GM19397 (cell line): Measurements from ENCODE around the gene GKN1.
"Not testable (repeated sequence)": the region's sequence is repeated elsewhere in the genome, so short reads cannot be mapped to it uniquely, and the experiment has no call there.

Experiments
- ATAC-seq: cut with Tn5 transposase; IDR thresholded peaks from one replicate; pipeline ENCODE4 v1.9.1; 2021; ENCODE audit warnings: mild to moderate bottlenecking, moderate library complexity; ENCODE audit not compliant: unreplicated experiment

Gene GKN1

DNA sequence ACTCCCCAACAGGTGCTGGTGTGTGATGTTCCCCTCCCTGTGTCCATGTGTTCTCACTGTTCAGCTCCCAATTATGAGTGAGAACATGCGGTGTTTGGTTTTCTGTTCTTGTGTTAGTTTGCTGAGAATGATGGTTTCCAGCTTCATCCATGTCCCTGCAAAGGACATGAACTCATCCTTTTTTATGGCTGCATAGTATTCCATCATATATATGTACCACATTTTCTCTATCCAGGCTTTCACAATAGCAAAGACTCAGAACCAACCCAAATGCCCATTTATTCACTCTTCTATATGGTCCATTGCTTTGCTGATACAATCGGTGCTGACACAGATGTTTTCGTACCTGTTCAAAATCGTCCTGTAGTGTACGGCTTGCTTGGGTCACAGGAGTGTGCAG lies 19.0 kb upstream of the GKN1 start:
- not testable (repeated sequence) for ATAC-seq

DNA sequence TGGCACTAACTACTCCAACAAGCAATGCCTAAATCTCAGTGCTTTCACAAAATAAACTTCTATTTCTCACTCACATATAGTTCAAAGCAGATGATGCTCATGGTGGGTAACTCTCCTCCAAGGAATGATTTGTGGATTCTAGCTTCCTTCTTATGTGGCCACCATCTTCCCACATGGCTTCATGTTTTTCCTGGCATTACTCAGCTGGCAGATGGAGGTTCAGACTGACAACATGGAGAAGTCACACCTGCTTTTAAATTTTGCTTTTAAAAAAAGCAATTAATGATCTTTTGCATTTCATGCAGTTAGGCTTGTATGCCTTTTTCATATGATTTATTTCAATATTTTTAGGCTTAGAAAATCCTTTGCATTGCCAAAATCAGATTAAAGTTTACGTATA lies 15.4 kb upstream of the GKN1 start:
- ATAC-seq = no peak

- ATAC-seq = no peak
Observed at GRCh38 chr2:68961380-68961779, 13.1 kb upstream of the GKN1 start.

- ATAC-seq = no peak
Observed at GRCh38 chr2:68964282-68964681, 10.2 kb upstream of the GKN1 start.

DNA sequence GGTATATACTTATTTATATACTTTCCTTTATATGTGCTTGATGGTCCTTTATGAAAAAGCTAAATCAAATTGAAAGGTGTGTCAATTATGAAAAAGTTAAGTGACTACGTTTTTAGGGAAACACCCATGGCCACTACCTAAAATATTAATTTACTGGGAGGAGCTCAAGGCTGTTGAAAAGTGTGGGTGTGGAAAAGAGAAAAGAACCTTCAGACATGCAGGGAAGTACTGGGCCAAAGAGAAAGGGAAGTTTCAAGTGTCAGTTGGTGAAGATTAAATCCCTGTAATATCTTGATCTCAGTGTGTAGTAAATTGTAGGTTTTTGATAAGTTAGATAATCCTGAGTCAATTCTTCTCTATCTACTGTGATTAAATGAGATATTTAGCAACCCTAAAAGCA lies 6.2 kb upstream of the GKN1 start:
- no peak for ATAC-seq

DNA sequence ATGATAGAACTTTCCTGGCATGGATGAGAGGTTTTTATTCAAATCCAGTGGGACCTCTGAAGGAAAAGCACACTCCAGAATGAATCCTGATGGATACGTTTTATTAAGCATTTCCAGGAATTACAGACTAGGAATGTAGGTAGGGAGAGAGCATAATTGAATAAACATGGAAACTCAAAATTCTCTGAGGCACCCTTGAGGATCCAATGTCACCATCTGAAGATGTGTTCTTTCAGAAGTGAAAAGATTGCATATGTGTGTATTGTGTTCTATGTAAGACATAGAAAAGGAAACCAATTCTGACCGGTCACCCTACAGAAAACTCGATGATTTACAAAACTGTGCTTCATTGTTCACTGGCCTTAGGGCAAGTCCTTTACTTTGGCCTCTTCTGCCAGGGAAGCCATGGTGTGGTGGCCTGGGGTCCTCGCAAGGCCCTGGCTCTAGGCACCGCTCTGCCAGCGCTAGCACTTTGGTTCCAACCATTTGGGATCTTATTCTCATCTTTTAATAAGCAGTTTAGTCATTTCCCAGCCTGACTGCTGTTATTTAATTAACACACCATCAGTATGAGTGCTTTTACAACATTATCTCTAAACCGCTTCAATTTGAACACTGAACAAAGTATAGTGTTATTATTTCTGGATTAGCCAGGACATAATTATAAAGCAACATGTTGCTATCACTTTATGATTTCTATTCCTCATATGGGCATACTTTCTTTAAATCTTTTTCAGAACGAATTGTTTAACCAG lies 4.5 kb upstream of the GKN1 start:
- ATAC-seq = no peak

- no peak for ATAC-seq
Observed at GRCh38 chr2:68970566-68971265, 3.7 kb upstream of the GKN1 start.

DNA sequence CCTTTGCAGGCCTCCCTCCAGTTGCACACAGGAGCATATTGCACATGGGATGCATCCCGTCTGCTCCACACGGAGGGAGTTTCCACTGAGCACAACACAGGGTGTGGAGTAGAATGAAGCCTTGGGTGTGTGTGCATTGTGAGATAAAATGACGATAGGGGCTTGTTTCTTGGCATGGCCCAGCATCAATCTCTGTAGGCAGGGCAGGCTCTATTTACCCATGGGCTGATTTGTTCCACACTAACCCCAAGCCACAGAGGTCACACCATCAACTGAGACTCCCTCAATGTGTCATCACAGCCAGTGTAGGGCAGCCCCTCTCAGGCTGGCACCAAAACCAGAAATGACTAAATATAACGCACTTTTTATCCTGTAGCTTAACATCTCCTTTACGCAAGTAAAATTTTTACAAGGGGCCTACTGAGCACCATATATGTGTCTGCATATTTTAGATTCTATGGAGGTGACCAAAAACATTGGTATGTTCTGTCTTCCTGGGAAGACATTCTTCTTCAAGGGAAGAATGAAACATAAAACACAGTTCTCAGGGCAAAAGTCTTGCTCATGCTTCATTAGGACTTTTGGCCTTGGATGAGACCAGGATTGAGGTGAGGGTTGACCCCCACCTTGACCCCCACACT lies 2.7 kb upstream of the GKN1 start:
- ATAC-seq = no peak

- no peak for ATAC-seq
Observed at GRCh38 chr2:68974946-68975665, 670 bp downstream of the GKN1 start.

- ATAC-seq = no peak
Observed at GRCh38 chr2:68975844-68976243, 1.4 kb downstream of the GKN1 start.

DNA sequence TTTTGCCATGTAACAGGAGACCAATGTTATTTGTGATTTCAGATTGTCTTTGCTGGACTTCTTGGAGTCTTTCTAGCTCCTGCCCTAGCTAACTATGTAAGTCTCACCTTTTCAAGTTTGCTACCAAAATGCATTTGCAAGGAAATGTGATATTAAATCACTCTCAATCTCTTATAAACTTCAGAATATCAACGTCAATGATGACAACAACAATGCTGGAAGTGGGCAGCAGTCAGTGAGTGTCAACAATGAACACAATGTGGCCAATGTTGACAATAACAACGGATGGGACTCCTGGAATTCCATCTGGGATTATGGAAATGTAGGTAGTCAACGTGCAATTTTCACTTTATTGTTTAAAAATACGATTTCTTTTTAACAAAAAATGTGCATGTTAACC lies 3.0 kb downstream of the GKN1 start:
- ATAC-seq = no peak

DNA sequence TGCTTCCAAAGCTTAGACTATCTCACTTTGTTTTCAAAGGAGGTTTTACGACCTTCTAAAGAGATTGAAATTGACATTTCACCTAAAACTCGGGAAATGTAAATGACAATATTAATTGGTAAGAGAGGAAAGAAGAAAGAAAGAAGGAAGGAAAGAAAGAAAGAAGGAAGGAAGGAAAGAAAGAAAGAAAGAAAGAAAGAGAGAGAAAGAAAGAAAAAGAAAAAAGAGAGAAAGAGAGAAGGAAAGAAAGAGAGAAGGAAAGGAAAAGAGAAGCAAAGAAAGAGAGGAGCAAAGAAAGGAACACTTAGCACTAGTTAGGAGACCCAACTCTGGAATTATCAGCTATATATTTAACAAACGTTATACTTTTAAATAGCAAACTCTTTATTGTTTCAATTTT lies 3.7 kb downstream of the GKN1 start:
- ATAC-seq = no peak

GRCh38 chr2:68980956-68981355 lies 6.5 kb downstream of the GKN1 start:
- no peak for ATAC-seq

GRCh38 chr2:68987021-68987503 lies 12.6 kb downstream of the GKN1 start:
- ATAC-seq = no peak

- ATAC-seq = no peak
Observed at GRCh38 chr2:68989035-68989434, 14.6 kb downstream of the GKN1 start.

- ATAC-seq = no peak
Observed at GRCh38 chr2:68992341-68992740, 17.9 kb downstream of the GKN1 start.

DNA sequence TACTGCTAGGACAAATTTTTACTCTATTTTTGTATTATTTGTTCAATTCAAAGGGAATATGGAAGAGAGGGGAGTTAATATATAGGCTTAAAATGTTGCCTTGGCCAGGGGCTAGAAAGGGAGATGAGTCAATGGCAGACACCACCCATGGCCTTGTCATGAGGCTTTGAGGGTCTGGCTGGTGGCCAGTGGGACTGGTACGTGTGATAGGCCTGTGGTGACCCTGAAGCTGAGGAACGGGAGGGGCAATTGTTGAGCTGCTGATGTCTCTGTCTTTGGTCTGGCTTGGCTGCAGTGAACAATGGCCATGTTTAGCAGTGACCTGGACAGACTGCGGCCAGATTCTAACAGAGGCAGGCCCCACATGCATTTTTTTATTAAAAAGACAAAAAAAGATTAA lies 18.5 kb downstream of the GKN1 start:
- no peak for ATAC-seq

GRCh38 chr2:68993660-68994059 lies 19.2 kb downstream of the GKN1 start:
- ATAC-seq = no peak

GRCh38 chr2:68994864-68995263 lies 20.4 kb downstream of the GKN1 start:
- ATAC-seq = no peak

DNA sequence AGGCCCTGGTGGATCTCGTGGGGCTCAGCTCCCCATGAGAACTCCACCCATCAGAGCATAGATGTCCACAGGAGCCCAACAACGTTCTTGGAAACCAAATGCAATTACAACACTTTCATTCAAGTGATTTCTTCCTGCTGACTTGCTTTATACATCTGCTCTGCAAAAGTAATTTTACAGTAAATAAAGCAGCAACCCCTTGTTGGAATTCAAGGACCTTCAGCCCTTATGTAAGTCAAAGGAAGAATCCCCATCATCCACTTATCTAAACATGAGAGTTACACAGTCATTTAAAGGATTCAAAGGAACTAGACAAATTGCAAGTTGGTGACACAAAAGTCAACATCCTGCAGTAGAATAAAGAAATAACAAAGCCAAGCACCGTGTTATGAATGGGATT lies 21.5 kb downstream of the GKN1 start:
- no peak for ATAC-seq

- ATAC-seq = no peak
Observed at GRCh38 chr2:68997401-68997800, 23.0 kb downstream of the GKN1 start.
